Amniotic epithelial cell (primary cell): ENCODE measurements around the gene C8G.

ENCODE experiments used
- DNase-seq: peaks from one replicate; pipeline ENCODE4 v3.0.0-alpha.2; 2010; ENCODE audit warnings: low read depth

The C8G gene

DNA sequence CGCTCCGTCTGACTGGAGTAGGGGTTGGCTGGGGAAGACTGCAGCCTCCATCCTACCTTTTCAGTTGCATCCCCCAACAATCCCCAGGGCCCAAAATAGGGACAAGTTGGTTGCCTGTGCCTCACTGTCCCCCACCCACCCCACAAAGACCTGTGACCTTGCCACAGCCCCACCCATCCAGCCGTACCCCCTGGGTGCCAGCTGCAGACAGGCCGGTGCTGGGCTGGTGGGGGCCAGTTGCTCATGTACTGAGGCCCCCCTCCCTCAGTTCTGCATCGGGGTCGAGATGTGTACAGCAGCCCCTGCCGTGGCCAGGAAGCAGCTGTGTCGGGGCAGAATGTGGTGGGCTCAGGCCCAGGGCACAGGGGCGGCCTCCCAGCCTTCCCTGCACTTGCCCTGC, 38.1 kb downstream of the C8G start:
- no peak for DNase-seq

DNA sequence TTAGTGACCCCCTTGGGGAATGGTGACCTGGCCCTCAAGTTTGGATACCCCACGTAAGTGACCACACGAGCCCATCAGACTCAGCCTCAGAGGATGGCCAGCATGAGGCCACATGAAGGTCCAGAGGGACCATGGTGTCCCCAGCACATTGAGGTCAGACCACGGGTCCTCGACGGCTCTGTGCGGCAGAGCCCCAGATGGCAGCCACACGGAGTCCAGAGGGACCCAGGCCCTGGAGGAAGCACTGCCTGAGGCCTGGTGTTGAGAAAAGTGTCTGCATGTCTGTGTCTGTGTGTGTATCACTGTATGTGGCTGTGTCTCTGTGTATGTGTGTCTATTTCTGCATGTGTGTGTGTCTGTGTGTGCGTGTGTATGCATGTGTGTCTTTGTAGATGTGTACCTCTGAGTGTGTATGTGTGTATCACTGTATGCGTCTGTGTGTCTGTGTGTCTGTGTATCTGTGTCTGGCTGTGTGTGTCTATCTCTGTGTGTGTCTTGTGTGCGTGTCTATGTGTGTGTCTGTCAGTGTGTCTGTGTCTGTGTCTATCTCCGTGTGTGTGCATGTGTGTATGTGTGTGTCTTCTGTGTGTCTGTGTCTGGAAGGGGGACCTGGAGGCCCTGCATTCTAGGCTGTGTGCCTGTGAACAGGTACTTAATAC, 38.7 kb downstream of the C8G start:
- peak; percentile 41 for DNase-seq

DNA sequence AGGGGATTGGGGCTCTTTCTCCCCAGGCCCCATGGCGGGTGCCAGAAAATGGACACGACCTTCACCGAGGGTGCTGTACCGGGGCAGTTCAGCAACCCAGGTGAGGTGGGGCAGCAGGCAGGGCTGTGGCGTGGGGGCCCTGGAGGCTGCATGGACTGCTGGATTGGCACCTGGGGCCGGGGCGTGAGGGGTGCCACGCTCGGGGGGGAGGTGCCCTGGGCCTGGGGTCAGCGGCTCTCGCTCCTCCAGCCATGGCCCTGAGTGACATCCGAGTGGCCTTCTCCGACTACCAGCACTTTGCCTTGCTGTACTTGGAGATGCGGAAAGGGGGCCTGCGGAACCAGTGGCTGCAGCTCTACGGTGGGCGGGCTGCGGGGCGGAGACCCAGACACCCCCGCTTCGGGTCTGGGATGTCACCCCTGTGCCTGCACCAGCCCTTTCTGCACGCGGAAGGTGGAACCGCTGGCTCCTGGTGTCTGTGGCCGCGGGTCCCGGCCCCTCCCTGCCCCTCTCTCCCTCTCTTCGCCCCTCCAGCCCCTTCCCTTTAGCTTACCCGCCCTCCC, 39.5 kb downstream of the C8G start:
- no peak for DNase-seq

DNA sequence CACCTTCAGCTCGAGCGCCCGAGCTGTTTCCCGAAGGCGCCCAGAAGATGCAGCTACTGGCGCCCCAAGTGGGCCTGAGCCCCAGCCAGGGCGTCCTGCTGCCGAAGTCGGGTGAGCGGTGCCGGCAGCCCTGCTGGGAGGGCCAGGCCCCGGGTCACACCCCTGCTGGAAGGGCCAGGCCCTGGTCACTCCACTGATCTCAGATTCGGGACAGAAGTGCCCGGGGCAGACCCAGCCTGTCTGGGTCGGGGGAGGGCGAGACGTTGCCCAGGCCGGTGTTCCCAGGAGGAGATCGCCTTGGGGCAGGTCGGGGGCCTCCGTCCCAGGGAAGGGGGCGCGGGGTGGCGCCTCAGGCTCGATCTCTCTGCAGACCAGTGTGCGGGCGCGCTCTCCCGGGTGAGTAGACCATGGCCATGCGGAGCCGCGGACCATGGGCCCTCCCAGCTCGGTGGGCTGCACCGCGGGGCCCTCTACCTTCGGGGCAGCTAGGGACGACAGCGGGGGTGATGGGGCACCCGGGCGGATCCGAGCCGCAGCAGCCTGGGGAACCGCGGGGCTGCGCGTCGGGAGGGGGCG, 40.1 kb downstream of the C8G start:
- no peak for DNase-seq

DNA sequence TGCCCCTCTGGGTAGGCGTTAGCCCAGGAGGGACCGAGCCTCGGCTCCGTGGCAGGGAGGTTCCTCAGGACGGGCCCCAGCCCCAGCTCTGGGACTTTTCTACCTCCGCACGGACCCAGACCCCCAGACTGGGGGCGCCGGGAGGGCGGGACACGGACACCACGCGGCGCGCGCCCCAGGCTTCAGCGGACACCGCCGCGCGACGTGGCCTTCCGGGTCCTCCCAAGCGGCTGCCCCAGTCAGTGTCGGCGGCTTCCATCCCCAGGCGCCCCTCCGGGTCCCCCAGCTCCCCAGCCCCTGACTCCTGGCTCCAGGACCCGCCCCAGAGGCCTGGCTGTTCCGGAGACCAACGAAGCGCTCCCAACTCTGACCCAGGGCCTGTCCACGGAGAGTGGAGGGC, 40.8 kb downstream of the C8G start:
- DNase-seq = no peak

DNA sequence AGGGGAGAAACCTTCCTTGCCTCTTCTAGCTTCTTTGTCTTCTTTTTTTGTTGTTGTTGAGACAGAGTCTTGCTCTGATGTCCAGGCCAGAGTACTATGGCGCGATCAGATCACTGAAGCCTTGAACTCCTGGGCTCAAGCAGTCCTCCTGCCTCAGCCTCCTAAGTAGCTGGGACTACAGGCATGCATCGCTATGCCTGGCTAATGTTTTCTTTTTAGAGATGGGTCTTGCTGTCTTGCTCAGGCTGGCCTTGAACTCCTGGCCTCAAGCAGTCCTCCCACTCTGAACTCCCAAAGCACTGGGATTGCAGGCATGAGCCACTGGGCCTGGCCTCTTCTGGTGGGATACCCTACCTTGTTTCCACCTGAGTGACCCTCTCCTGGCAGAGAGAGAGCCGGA, 43.8 kb downstream of the C8G start:
- no peak for DNase-seq

DNA sequence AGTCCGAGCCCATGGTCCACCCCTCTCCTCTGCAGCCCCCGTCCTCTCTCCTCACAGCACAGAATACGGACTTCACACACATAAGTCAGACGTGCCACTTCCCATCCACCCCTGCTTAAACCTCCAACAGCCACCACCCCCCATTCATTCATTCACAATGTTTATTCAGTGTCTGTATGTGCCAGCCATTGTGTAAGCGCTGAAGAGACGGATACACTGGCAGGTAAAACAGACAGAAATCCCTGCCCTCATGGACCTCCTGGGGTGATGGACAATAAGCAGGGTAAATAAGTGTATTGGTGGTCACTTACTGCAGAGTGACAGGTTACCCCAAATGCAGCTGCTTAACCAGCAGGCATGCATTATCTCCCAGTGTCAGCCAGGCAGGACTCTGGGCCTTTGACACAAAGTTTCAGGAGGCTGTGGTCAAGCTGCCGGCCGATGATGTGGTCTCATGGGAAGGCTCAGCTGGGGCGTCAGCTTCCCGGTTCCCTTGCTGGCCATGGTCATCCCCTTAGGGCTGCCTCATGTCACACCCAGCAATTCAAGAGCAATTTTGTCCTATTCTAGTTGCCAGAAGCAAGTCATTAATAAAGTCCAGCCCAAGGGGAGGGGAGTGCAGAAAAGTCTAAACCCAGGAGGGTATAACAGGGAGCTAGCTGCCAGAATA, 45.3 kb downstream of the C8G start:
- DNase-seq = no peak

DNA sequence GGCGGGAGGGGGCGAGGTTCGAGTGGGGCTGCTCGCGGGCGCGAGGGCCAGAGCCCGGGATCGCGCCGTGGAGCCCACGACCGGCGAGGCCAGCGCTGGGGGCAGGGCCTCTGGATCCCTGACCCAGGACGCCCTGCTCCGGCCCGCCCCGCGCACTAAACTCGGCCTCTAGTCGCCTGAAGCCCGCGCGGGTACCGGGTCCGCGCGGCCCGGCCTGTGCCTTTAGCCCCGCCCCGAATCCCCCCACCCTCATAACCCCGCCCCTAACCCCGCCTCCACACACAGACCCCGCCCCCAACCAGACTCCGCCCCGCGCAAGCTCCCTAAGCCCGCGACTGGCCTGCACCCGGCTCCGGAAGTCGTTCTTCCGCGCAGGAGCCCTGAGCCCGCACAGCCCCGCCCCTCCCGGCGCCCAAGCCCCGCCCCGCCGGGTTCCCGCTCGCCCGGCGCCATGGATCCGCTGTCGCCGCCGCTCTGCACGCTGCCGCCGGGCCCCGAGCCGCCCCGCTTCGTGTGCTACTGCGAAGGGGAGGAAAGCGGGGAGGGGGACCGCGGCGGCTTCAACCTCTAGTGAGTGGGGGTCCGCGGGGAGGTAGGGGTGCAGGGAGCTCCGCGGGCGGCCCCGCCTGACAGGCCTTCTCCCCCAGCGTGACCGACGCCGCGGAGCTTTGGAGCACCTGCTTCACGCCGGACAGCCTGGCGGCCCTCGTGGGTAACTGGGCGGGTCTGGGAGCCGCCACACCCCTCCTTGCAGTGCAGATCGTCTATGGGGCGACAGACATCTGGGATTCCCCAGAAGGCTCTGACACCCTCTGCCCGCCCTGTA, 47.2 kb downstream of the C8G start, which contains the start of gene PAXX:
TSS of gene PAXX (plus strand) at position 430 of the 826 bp plus-strand sequence. CDS start at position 452, 22 bp downstream.
- peak; percentile 87 for DNase-seq

DNA sequence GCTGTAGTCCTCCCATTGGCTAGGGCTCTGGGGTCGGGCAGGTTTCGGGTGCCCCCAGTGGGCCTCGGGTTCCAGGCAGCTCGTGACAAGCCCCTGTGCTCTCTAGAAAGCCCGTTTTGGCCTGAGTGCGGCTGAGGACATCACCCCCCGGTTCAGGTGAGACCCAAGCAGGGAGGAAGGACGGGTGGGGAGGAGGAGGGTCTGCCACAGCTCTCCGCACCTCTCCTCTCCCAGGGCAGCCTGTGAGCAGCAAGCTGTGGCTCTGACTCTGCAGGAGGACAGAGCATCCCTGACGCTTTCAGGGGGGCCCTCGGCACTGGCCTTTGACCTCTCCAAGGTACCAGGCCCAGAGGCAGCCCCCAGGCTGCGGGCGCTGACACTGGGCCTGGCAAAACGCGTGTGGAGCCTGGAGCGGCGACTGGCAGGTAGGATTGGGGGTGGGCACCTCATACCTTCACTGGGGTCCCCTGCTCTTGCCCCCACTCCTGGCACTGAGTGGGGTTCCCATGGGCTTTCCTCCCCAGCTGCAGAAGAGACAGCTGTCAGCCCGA, 47.9 kb downstream of the C8G start:
- DNase-seq = no peak

DNA sequence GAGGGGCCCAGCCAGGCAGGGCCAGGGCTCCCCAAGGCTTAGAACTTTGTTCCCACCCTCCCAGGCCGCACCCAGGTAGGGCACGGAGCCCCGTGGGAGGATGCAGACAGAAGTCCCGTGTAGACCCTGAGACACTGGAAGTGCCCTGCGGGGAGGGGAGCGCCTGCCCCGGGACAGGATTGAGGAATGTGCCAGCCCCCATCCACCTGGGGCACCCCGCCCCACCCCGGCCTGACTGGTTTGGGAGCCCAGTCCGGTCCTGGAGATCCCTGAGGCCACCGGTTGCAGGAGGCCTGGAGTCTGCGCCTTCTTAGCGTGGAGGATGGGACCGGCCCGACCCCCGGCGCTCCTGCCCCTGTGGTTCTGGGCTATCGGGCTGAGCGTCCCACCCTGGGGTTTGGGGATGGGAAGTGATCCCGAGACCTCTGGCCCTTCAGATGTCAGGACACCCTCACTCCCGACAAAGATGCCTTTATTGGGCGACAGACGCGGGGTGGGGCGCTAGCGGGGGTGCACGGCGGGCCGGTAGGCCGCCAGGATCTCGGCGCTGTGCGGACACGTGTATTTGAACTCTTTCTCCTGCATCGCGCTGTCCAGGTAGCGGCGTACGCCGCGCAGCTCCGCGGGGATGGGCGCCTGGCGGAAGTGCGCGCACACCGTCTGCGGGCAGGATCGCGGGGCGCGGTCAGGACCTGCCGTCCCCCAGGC, 49.3 kb downstream of the C8G start:
- no peak for DNase-seq

DNA sequence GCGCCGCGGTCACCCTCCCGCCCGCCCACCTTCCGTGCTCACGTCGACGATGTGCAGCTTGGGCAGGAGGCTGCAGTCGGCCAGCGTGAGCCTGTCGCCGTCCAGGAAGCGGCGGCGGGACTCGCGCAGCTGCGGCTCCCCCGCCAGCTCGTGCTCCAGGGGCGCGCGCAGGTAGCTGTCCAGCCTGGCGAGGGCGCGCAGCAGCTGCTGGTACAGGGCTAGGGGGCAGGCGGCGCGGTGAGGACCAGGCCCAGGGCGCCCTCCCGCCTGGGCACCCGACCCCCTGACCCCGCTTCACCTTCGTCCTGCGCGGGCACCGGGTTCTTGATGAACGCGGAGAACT, 49.8 kb downstream of the C8G start:
- no peak for DNase-seq

DNA sequence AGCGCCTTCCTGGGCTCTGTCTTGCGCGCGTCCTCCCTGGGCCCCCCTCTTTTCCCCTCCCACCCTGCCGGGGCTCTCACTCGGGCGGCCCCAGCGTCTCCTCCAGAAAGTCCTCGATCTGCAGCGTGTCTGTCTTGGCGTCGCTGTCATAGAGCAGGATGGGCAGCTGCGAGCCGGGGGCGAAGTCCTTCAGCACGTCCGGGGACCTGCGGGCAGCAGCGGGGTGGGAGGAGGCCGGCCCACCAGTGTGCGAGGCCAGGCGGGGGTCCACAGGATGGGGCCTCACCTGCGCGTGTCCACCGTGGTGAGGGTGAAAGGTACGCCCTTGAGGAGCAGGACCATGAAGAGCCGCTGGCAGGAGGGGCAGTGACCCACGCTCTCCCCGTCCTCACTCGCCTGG, 50.3 kb downstream of the C8G start:
- no peak for DNase-seq

DNA sequence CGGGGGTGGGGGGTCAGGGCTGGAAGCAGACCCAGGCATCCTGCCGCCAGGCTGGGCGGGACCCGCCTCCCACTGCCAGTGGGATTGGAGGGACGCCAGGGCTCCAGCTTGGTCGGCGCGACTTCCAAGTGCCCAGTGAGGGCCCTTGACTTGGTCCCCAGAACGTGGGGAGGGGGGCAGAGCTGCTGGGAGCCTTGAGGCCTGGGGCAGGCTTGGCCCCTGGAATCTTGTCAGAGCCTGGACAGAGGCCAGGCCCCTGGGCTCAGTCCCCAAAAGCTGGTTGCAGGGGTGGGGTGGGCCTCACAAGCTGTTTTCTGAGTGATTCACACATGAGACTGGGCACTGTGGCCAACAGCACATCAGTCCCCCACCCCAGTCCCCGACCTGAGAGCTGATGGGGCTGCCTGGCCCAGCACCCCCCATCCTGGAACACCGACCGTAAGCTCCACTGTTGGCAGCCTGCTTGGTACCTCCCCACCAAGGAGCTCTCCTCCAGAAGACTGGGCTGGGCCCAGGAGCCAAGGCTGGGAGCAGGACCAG, 50.8 kb downstream of the C8G start:
- DNase-seq = no peak
